Measurements from ENCODE around the gene USP34. TPM values are rescaled to one million over a fixed set of nuclear protein-coding genes. Genes with fewer than 3 reads are reported as not detected.

Gene USP34
- total RNA-seq, 1 donor from 2014 or later, result 176 TPM

DNA sequence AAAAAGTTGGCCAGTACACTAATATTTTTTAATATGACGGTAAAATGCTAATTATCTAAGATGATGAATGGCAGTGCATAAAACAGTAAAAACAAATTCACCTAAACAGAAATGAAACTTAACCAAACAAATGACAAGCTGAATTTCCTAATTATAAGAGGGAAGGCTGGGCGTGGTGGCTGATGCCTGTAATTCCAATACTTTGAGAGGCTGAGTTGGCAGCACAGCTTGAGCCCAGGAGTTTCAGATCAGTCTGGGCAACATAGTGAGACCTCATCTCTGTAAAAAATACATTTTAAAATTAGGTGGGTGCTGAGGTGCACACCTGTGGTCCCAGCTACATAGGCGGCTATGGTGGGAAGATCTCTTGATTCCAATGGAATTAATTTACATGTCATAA lies 120.1 kb downstream of the USP34 start:
- intact Hi-C loops (cut with micrococcal nuclease), result no loop called here
- DNase-seq (no peak), ATAC-seq (ENCODE audit: low read depth) (no peak)
- no peak for TF ChIP-seq CTCF (IDR thresholded peaks at IDR 0.05)
- Mint-ChIP-seq H3K9me3 (peaks cover 7% of the 10 kb centered on the region), H3K4me1 (peaks cover 1% of the 10 kb centered on the region), H3K27me3 (no peaks in the 10 kb centered on the region), H3K36me3 (ENCODE audit: low read depth) (peaks cover 69% of the 10 kb centered on the region), H3K4me3 (no peak overlapping the region), H3K27ac (no peak overlapping the region)
- CTCF ChIA-PET, result no interaction called here
- POLR2A ChIA-PET, result no interaction called here

DNA sequence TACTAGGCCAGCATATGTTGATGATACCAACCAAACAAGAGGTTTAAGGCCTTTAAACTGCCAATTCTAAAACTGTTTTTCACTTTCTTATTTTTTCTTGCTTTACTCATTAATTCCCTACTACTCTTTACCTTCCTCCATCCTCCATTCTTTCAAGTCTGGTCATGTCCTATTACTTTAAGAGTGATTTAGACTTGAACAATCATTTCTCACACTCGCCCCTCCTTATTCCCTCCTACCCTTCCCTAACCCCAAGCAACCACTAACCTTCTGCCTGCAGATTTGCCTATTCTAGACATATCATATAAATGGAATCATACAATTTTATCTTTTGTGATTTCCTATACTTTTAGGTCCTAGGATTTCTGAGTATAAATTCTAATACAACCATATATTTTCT lies 127.7 kb downstream of the USP34 start:
- Mint-ChIP-seq H3K27me3 (no peaks in the 10 kb centered on the region), H3K4me1 (no peaks in the 10 kb centered on the region), H3K4me3 (no peak overlapping the region), H3K27ac (no peak overlapping the region), H3K9me3 (no peaks in the 10 kb centered on the region), H3K36me3 (ENCODE audit: low read depth) (peaks cover 79% of the 10 kb centered on the region)
- CTCF ChIA-PET, result no interaction called here
- no peak for DNase-seq
- TF ChIP-seq CTCF (IDR thresholded peaks at IDR 0.05), result no peak
- POLR2A ChIA-PET, result no interaction called here
- intact Hi-C loops (cut with micrococcal nuclease), result no loop called here
- ATAC-seq (ENCODE audit: low read depth), result no peak

DNA sequence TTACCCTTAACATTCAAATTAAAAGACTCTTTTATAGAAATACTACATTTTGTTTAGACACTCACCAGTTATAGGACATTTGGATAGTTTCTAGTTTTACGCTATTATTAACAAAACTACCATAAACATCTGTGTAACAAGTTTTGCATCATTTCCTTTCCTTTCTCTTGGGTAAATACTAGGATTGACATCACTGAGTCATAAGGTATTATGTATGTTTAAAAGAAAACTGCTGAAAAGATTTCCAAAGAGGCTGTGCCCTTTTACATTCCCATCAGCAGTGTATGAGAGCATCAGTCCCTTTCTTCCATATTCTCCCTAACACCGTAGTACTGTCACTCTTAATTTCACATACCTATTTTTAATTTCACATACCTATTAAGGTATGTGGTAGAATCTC lies 130.6 kb downstream of the USP34 start:
- DNase-seq, result no peak
- intact Hi-C loops (cut with micrococcal nuclease), result no loop called here
- Mint-ChIP-seq H3K36me3 (ENCODE audit: low read depth) (peaks cover 77% of the 10 kb centered on the region), H3K4me1 (no peaks in the 10 kb centered on the region), H3K27ac (no peak overlapping the region), H3K9me3 (no peaks in the 10 kb centered on the region), H3K4me3 (no peak overlapping the region), H3K27me3 (no peaks in the 10 kb centered on the region)
- POLR2A ChIA-PET, result no interaction called here
- TF ChIP-seq CTCF (IDR thresholded peaks at IDR 0.05), result no peak
- no peak for ATAC-seq (ENCODE audit: low read depth)
- CTCF ChIA-PET, result no interaction called here

- H3K4me3 Mint-ChIP-seq, result no peak overlapping the region
- POLR2A ChIA-PET, result no interaction called here
- H3K36me3 Mint-ChIP-seq (ENCODE audit: low read depth), result peaks cover 66% of the 10 kb centered on the region
- peaks cover 6% of the 10 kb centered on the region for H3K4me1 Mint-ChIP-seq
- ATAC-seq (ENCODE audit: low read depth), result no peak
- no peaks in the 10 kb centered on the region for H3K27me3 Mint-ChIP-seq
- intact Hi-C loops (cut with micrococcal nuclease), result no loop called here
- H3K27ac Mint-ChIP-seq, result no peak overlapping the region
- no peaks in the 10 kb centered on the region for H3K9me3 Mint-ChIP-seq
- DNase-seq, result no peak
- no peak for TF ChIP-seq CTCF (IDR thresholded peaks at IDR 0.05)
- CTCF ChIA-PET, result no interaction called here
Observed at GRCh38 chr2:61338447-61338846, 132.4 kb downstream of the USP34 start.

- H3K27ac Mint-ChIP-seq, result no peak overlapping the region
- POLR2A ChIA-PET, result no interaction called here
Observed at GRCh38 chr2:61335187-61335586, 135.7 kb downstream of the USP34 start.

More at GRCh38 chr2:61335187-61335586, 135.7 kb downstream of the USP34 start:
- no peaks in the 10 kb centered on the region for H3K27me3 Mint-ChIP-seq
- TF ChIP-seq CTCF (IDR thresholded peaks at IDR 0.05), result no peak
- H3K4me1 Mint-ChIP-seq, result peaks cover 6% of the 10 kb centered on the region
- intact Hi-C loops (cut with micrococcal nuclease), result no loop called here
- CTCF ChIA-PET, result no interaction called here
- H3K4me3 Mint-ChIP-seq, result no peak overlapping the region
- peaks cover 59% of the 10 kb centered on the region for H3K36me3 Mint-ChIP-seq (ENCODE audit: low read depth)
- H3K9me3 Mint-ChIP-seq, result no peaks in the 10 kb centered on the region
- ATAC-seq (ENCODE audit: low read depth) (no peak), DNase-seq (no peak)
